GM23338 (cell line): ENCODE measurements around the gene EXOC3L2. TPM values are rescaled to one million over a fixed set of nuclear protein-coding genes. Genes with fewer than 3 reads are reported as not detected.
A peak's percentile ranks its signal among the peaks of the same experiment; 100 is the strongest.

ENCODE experiments used
- ATAC-seq: fragments of 200-7000 bp; cut with Tn5 transposase; 3 replicates; pipeline ENCODE4 v1.9.1; 2020
- DNase-seq: peaks from one replicate; pipeline ENCODE4 v3.0.0-alpha.2; 2015; ENCODE audit warnings: low spot score
- H2AFZ ChIP-seq: fragments of 200-600 bp; sonication (generic); 2 replicates; pipeline ENCODE4 v1.8.0; 2016; ENCODE audit warnings: antibody characterized with exemption, mild to moderate bottlenecking, moderate library complexity
- H3F3A ChIP-seq: fragments of 200-600 bp; sonication (generic); replicated peaks from 2 replicates; pipeline ENCODE4 v1.8.0; 2017; ENCODE audit warnings: antibody characterized with exemption, mixed run types, low read depth
- H3K27ac ChIP-seq: fragments of 200-600 bp; sonication (generic); 2 replicates; pipeline ENCODE4 v1.6.1; 2016; ENCODE audit warnings: low read depth
- H3K27me3 ChIP-seq: fragments of 200-600 bp; sonication (generic); 2 replicates; pipeline ENCODE4 v1.8.0; 2016; ENCODE audit warnings: mild to moderate bottlenecking, mixed run types, moderate library complexity; ENCODE audit not compliant: insufficient read depth
- H3K36me3 ChIP-seq: fragments of 200-600 bp; sonication (generic); 2 replicates; pipeline ENCODE4 v1.8.0; 2016; ENCODE audit warnings: mild to moderate bottlenecking; ENCODE audit not compliant: insufficient read depth
- H3K4me1 ChIP-seq: fragments of 200-600 bp; sonication (generic); 2 replicates; pipeline ENCODE4 v1.8.0; 2016; ENCODE audit warnings: mild to moderate bottlenecking, moderate library complexity; ENCODE audit not compliant: insufficient read depth
- H3K4me2 ChIP-seq: fragments of 200-600 bp; sonication (generic); 2 replicates; pipeline ENCODE4 v1.7.1; 2017; ENCODE audit warnings: mixed run types
- H3K4me3 ChIP-seq: fragments of 200-600 bp; sonication (generic); 2 replicates; pipeline ENCODE4 v1.6.1; 2016; ENCODE audit warnings: mixed run types
- H3K79me2 ChIP-seq: fragments of 200-600 bp; sonication (generic); replicated peaks from 2 replicates; pipeline ENCODE4 v1.8.0; 2017; ENCODE audit warnings: mild to moderate bottlenecking; ENCODE audit not compliant: insufficient read depth
- H3K9me2 ChIP-seq: fragments of 200-600 bp; sonication (generic); 2 replicates; pipeline ENCODE4 v1.8.0; 2017; ENCODE audit not compliant: insufficient read depth
- H4K20me1 ChIP-seq: fragments of 200-600 bp; sonication (generic); replicated peaks from 2 replicates; pipeline ENCODE4 v1.8.0; 2017; ENCODE audit warnings: mild to moderate bottlenecking; ENCODE audit not compliant: insufficient read depth
- H3K27ac Mint-ChIP-seq: 2 replicates; pipeline ENCODE4 v1.8.0; 2020; ENCODE audit warnings: inconsistent platforms, mild to moderate bottlenecking, moderate library complexity, mixed read lengths
- H3K27me3 Mint-ChIP-seq: 3 replicates; pipeline ENCODE4 v1.8.0; 2022; ENCODE audit warnings: low read depth, mild to moderate bottlenecking, moderate library complexity, mixed read lengths, inconsistent platforms; ENCODE audit not compliant: insufficient read depth, poor library complexity
- H3K36me3 Mint-ChIP-seq: 3 replicates; pipeline ENCODE4 v1.8.0; 2021; ENCODE audit warnings: low read depth, mild to moderate bottlenecking, inconsistent platforms, moderate library complexity, mixed read lengths
- H3K4me1 Mint-ChIP-seq: 3 replicates; pipeline ENCODE4 v1.8.0; 2020; ENCODE audit warnings: mild to moderate bottlenecking, inconsistent platforms, mixed read lengths
- H3K4me3 Mint-ChIP-seq: 3 replicates; pipeline ENCODE4 v1.8.0; 2021; ENCODE audit warnings: moderate library complexity, mild to moderate bottlenecking, inconsistent platforms, mixed read lengths
- H3K9me3 Mint-ChIP-seq: 3 replicates; pipeline ENCODE4 v1.8.0; 2020; ENCODE audit warnings: moderate library complexity, mild to moderate bottlenecking, inconsistent platforms, mixed read lengths
- CREB1 ChIP-seq: fragments of 250-450 bp; sonication (Bioruptor Pico); IDR thresholded peaks from 2 replicates; pipeline ENCODE4 v1.5.0; 2020; ENCODE audit warnings: low read depth, mild to moderate bottlenecking, moderate library complexity
- CTCF ChIP-seq, 2 experiments: fragments of 200-600 bp in 1 of 2; sonication (generic) in 1 of 2; conservative IDR thresholded peaks; 2 replicates each; pipeline versions ENCODE4 v1.5.1 to v1.6.1; 2016 to 2017; ENCODE audit warnings: antibody characterized with exemption in 2 of 2, low read depth in 2 of 2, mild to moderate bottlenecking in 2 of 2, moderate library complexity in 1 of 2
- EZH2 ChIP-seq: fragments of 200-600 bp; sonication (generic); IDR thresholded peaks from one replicate; pipeline ENCODE4 v1.8.0; 2017; ENCODE audit warnings: antibody characterized with exemption, mild to moderate bottlenecking, low read depth; ENCODE audit not compliant: unreplicated experiment
- EZH2phosphoT487 ChIP-seq: fragments of 200-600 bp; sonication (generic); IDR thresholded peaks from one replicate; pipeline ENCODE4 v1.8.1; 2018; ENCODE audit warnings: antibody characterized with exemption; ENCODE audit not compliant: unreplicated experiment
- JUNB ChIP-seq: IDR thresholded peaks from one replicate; pipeline ENCODE4 v1.6.1; 2016; ENCODE audit warnings: antibody characterized with exemption; ENCODE audit not compliant: unreplicated experiment
- REST ChIP-seq: IDR thresholded peaks from one replicate; pipeline ENCODE4 v1.6.1; 2018; ENCODE audit warnings: antibody characterized with exemption; ENCODE audit not compliant: unreplicated experiment
- ZNF114 ChIP-seq: fragments of 250-450 bp; sonication (Bioruptor Pico); IDR thresholded peaks from 2 replicates; pipeline ENCODE4 v1.5.0; 2020; ENCODE audit warnings: mild to moderate bottlenecking, moderate library complexity
- ZNF331 ChIP-seq: fragments of 250-450 bp; sonication (Bioruptor Pico); IDR thresholded peaks from 2 replicates; pipeline ENCODE4 v1.5.0; 2020; ENCODE audit warnings: low read depth, mild to moderate bottlenecking, moderate library complexity
- polyA plus RNA-seq: library from polyadenylated mRNA; unstranded; fragments of >200 nt; fragmentation: Nextera tagmentation; extraction: Ambion mirVana; gene quantifications from 2 replicates; pipeline ENCODE4 v1.2.1, GENCODE V29; 2016
- total RNA-seq: library from RNA; depleted of rRNA; stranded (reverse); fragments of >200 nt; shearing (Covaris generic); gene quantifications from 2 replicates; pipeline ENCODE4 v1.2.3, GENCODE V29; 2014

The EXOC3L2 gene
- total and polyA plus RNA-seq, 2 experiments from 2014 or later: 2.8 to 3.2 TPM

DNA sequence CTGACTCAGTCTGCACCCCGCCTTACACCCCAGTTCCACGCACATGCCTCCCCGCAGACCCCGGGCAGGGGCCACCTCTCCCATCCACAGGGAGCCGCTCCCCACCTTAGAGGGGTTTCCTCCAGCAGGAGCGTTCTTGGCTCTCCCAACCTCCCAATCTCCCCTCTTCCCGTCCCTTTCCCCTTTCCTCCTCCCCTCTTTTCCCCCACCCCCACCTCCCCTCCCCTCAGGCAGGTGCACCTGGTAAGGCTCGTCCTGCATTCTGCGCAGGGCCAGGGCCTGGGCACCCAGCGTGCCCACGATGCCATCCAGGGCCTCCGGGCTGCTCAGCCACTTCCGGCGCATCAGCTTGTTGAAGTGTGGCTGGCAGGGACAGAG, 27.3 kb downstream of the EXOC3L2 start:
- H3K4me1 Mint-ChIP-seq: peaks cover 13% of the 10 kb centered on the region
- H3K4me2 ChIP-seq: peak overlapping the region; percentile 95

More for the DNA sequence above, 27.3 kb downstream of the EXOC3L2 start:
- H3K36me3 ChIP-seq: no peaks in the 10 kb centered on the region
- Mint-ChIP-seq H3K4me3 (peak overlapping the region; percentile 70), H3K9me3 (no peaks in the 10 kb centered on the region; the same call in 2 of the 3 replicates), H3K27me3 (peaks cover 43% of the 10 kb centered on the region), H3K36me3 (peaks cover 4% of the 10 kb centered on the region; the same call in 1 of the 3 replicates), H3K27ac (no peak overlapping the region)
- H3K4me1 ChIP-seq: peaks cover 27% of the 10 kb centered on the region
- H3F3A ChIP-seq: 0 out of 2 replicates have a peak, but pooled peaks cover 5% of the 10 kb centered on the region
- no peaks in the 10 kb centered on the region for H4K20me1 ChIP-seq
- no peaks in the 10 kb centered on the region for H3K79me2 ChIP-seq
- no peak for TF ChIP-seq CTCF (conservative IDR thresholded peaks at IDR 0.05; ENCODE audit: low read depth in 2 of 2)
- TF ChIP-seq JUNB: no peak
- TF ChIP-seq EZH2phosphoT487: no peak
- TF ChIP-seq EZH2: peak; percentile 27
- TF ChIP-seq ZNF114: no peak
- no peak for TF ChIP-seq ZNF331
- TF ChIP-seq CREB1: no peak
- no peak for TF ChIP-seq REST
- peak overlapping the region; percentile 95 for H2AFZ ChIP-seq
- no peak overlapping the region for H3K27ac ChIP-seq
- H3K27me3 ChIP-seq: peaks cover 49% of the 10 kb centered on the region
- no peaks in the 10 kb centered on the region for H3K9me2 ChIP-seq
- DNase-seq (peak; percentile 55), ATAC-seq (peak; percentile 28)
- peak overlapping the region; percentile 71 for H3K4me3 ChIP-seq
